Hepatocyte (in vitro differentiated cells): ENCODE results near the gene SUPT3H. TPM values are rescaled to one million over a fixed set of nuclear protein-coding genes. Genes with fewer than 3 reads are reported as not detected.

Experiments used
- DNase-seq: peaks from one replicate; pipeline ENCODE4 v3.0.0-alpha.2; 2016; ENCODE audit warnings: low spot score
- H2AFZ ChIP-seq: fragments of 200-600 bp; sonication (generic); 2 replicates; pipeline ENCODE4 v1.6.0; 2016; ENCODE audit warnings: antibody characterized with exemption, mild to moderate bottlenecking
- H3K27ac ChIP-seq: fragments of 200-600 bp; sonication (generic); 2 replicates; pipeline ENCODE4 v1.5.1; 2016; ENCODE audit warnings: mild to moderate bottlenecking
- H3K27me3 ChIP-seq: fragments of 200-600 bp; sonication (generic); 2 replicates; pipeline ENCODE4 v1.6.1; 2016
- H3K36me3 ChIP-seq: fragments of 200-600 bp; sonication (generic); replicated peaks from 2 replicates; pipeline ENCODE4 v1.5.1; 2016; ENCODE audit warnings: low read depth; ENCODE audit not compliant: insufficient read depth
- H3K4me1 ChIP-seq: fragments of 200-600 bp; sonication (generic); 2 replicates; pipeline ENCODE4 v1.5.1; 2016; ENCODE audit warnings: mild to moderate bottlenecking, moderate library complexity; ENCODE audit not compliant: insufficient read depth
- H3K4me2 ChIP-seq: fragments of 200-600 bp; sonication (generic); 2 replicates; pipeline ENCODE4 v1.6.0; 2016
- H3K4me3 ChIP-seq: fragments of 200-600 bp; sonication (generic); 2 replicates; pipeline ENCODE4 v1.5.1; 2016; ENCODE audit warnings: mild to moderate bottlenecking
- H3K79me2 ChIP-seq: fragments of 200-600 bp; sonication (generic); 2 replicates; pipeline ENCODE4 v1.6.0; 2017; ENCODE audit warnings: mild to moderate bottlenecking
- H3K9me2 ChIP-seq: fragments of 200-600 bp; sonication (generic); replicated peaks from 2 replicates; pipeline ENCODE4 v1.6.0; 2017; ENCODE audit warnings: mild to moderate bottlenecking; ENCODE audit not compliant: insufficient read depth
- H3K9me3 ChIP-seq: fragments of 200-600 bp; sonication (generic); 2 replicates; pipeline ENCODE4 v1.5.1; 2016; ENCODE audit warnings: low read depth, mild to moderate bottlenecking
- H4K20me1 ChIP-seq: fragments of 200-600 bp; sonication (generic); 2 replicates; pipeline ENCODE4 v1.6.0; 2016; ENCODE audit warnings: mild to moderate bottlenecking; ENCODE audit not compliant: insufficient read depth, poor library complexity, severe bottlenecking
- EZH2 ChIP-seq: fragments of 200-600 bp; sonication (generic); IDR thresholded peaks from 2 replicates; pipeline ENCODE4 v1.6.1; 2016; ENCODE audit warnings: antibody characterized with exemption, mild to moderate bottlenecking, borderline replicate concordance
- EZH2phosphoT487 ChIP-seq: fragments of 200-600 bp; sonication (generic); IDR thresholded peaks from one replicate; pipeline ENCODE4 v1.6.1; 2018; ENCODE audit warnings: antibody characterized with exemption, mild to moderate bottlenecking, low read depth, moderate library complexity; ENCODE audit not compliant: unreplicated experiment, severe bottlenecking
- WGBS: methylation state at CpG from one replicate; pipeline ENCODE4 v1.1.6; 2016; ENCODE audit warnings: low lambda C conversion rate; ENCODE audit errors: missing lambda C conversion rate; 5-methylcytosine and 5-hydroxymethylcytosine counted together
- polyA plus RNA-seq: library from polyadenylated mRNA; unstranded; fragments of >200 nt; fragmentation: Nextera tagmentation; extraction: Ambion mirVana; gene quantifications from 2 replicates; pipeline ENCODE4 v1.2.1, GENCODE V29; 2016
- total RNA-seq: library from RNA; depleted of rRNA; stranded (reverse); fragments of >200 nt; gene quantifications from 2 replicates; pipeline ENCODE4 v1.2.3, GENCODE V29; 2014
- TF ChIP-seq, protein P1 (sequence below): fragments of 200-600 bp; sonication (generic); IDR thresholded peaks from 2 replicates; pipeline ENCODE4 v1.5.1; 2016; ENCODE audit warnings: antibody characterized with exemption, mild to moderate bottlenecking; ENCODE audit not compliant: poor library complexity

Gene SUPT3H
- total and polyA plus RNA-seq, 2 experiments from 2014 or later = 6.8 to 7.7 TPM

DNA sequence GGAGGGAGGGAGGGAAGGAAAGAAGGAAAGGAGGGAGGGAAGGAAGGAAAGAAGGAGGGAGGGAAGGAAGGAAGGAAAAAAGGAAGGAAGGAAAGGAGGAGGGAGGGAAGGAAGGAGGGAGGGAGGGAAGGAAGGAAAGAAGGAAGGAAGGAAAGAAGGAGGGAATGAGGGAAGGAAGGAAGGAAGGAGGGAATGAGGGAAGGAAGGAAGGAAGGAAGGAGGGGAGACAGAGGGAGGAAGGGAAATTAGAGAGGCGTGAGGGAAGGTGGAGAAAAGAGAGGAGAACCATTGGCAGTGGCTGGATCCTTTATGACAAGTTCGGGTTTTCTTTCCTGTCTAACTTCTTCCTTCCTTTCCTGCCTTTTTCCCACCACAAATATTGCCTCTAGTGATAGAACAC is 22.3 kb upstream of the SUPT3H start:
- Histone ChIP-seq H3K4me2 (no peak overlapping the region), H3K9me2 (no peaks in the 10 kb centered on the region), H2AFZ (no peak overlapping the region), H4K20me1 (no peaks in the 10 kb centered on the region), H3K27ac (no peak overlapping the region), H3K36me3 (no peaks in the 10 kb centered on the region), H3K79me2 (no peaks in the 10 kb centered on the region), H3K4me3 (no peak overlapping the region), H3K9me3 (no peaks in the 10 kb centered on the region), H3K4me1 (no peaks in the 10 kb centered on the region), H3K27me3 (peaks cover 10% of the 10 kb centered on the region)
- TF ChIP-seq EZH2 (no peak), EZH2phosphoT487 (no peak)
- TF ChIP-seq, protein P1, sequence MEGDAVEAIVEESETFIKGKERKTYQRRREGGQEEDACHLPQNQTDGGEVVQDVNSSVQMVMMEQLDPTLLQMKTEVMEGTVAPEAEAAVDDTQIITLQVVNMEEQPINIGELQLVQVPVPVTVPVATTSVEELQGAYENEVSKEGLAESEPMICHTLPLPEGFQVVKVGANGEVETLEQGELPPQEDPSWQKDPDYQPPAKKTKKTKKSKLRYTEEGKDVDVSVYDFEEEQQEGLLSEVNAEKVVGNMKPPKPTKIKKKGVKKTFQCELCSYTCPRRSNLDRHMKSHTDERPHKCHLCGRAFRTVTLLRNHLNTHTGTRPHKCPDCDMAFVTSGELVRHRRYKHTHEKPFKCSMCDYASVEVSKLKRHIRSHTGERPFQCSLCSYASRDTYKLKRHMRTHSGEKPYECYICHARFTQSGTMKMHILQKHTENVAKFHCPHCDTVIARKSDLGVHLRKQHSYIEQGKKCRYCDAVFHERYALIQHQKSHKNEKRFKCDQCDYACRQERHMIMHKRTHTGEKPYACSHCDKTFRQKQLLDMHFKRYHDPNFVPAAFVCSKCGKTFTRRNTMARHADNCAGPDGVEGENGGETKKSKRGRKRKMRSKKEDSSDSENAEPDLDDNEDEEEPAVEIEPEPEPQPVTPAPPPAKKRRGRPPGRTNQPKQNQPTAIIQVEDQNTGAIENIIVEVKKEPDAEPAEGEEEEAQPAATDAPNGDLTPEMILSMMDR = no peak
- 86% methylated on average over 1 of the region's 2 CpGs for WGBS
- no peak for DNase-seq

- no peak overlapping the region for H3K4me2 ChIP-seq
- no peak overlapping the region for H3K4me3 ChIP-seq
- H3K36me3 ChIP-seq = no peaks in the 10 kb centered on the region
- no peaks in the 10 kb centered on the region for H3K9me2 ChIP-seq
- H3K9me3 ChIP-seq = no peaks in the 10 kb centered on the region
- WGBS = 47% methylated on average over 2 of the region's 2 CpGs
- no peak overlapping the region for H2AFZ ChIP-seq
- TF ChIP-seq, protein P1 = no peak
- TF ChIP-seq EZH2phosphoT487 (no peak), EZH2 (no peak)
- no peak overlapping the region for H3K27ac ChIP-seq
- peaks cover 10% of the 10 kb centered on the region for H3K27me3 ChIP-seq
- DNase-seq = no peak
- no peaks in the 10 kb centered on the region for H3K79me2 ChIP-seq
- H4K20me1 ChIP-seq = no peaks in the 10 kb centered on the region
- no peaks in the 10 kb centered on the region for H3K4me1 ChIP-seq
Measured at GRCh38 chr6:45398075-45398813, 20.5 kb upstream of the SUPT3H start.

DNA sequence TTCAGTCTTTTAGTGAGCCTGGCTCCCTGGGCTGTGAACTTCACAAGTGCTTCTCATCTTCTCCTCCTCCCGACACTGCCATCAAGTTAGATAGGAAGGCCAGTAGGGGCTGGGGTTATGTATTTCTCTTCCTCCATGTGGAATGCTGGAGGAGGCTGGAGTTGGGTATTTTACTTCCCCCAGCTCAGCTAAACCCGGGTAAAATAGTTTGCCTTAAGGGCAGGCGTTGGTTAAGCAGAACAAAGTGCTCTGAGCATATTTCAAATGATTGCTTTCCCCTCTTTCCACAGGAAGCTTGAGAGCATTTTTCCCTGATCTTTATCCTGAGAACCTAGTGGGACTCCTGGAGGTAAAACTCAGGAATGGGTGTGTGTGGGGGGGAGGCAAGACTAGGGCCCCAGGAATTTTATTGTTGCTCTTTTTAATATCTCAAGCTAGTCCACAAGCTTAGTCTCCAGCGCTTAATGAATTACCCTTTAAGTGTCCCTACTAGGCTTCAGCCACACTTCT is 16.9 kb upstream of the SUPT3H start:
- H3K27me3 ChIP-seq = peaks cover 2% of the 10 kb centered on the region
- no peaks in the 10 kb centered on the region for H3K79me2 ChIP-seq
- H2AFZ ChIP-seq = no peak overlapping the region

More for the DNA sequence above, 16.9 kb upstream of the SUPT3H start:
- no peaks in the 10 kb centered on the region for H3K9me3 ChIP-seq
- H4K20me1 ChIP-seq = no peaks in the 10 kb centered on the region
- H3K4me3 ChIP-seq = no peak overlapping the region
- 74% methylated on average over 4 of the region's 4 CpGs for WGBS
- H3K4me2 ChIP-seq = no peak overlapping the region
- no peaks in the 10 kb centered on the region for H3K4me1 ChIP-seq
- no peaks in the 10 kb centered on the region for H3K36me3 ChIP-seq
- no peak overlapping the region for H3K27ac ChIP-seq
- H3K9me2 ChIP-seq = no peaks in the 10 kb centered on the region
- TF ChIP-seq EZH2phosphoT487 (no peak), EZH2 (no peak)
- TF ChIP-seq, protein P1 = no peak
- DNase-seq = no peak
